Measurements from ENCODE around the gene EPC1.
A peak's percentile ranks its signal among the peaks of the same experiment; 100 is the strongest.
"Not testable (repeated sequence)": the region's sequence is repeated elsewhere in the genome, so short reads cannot be mapped to it uniquely, and the experiment has no call there.

Gene EPC1

DNA sequence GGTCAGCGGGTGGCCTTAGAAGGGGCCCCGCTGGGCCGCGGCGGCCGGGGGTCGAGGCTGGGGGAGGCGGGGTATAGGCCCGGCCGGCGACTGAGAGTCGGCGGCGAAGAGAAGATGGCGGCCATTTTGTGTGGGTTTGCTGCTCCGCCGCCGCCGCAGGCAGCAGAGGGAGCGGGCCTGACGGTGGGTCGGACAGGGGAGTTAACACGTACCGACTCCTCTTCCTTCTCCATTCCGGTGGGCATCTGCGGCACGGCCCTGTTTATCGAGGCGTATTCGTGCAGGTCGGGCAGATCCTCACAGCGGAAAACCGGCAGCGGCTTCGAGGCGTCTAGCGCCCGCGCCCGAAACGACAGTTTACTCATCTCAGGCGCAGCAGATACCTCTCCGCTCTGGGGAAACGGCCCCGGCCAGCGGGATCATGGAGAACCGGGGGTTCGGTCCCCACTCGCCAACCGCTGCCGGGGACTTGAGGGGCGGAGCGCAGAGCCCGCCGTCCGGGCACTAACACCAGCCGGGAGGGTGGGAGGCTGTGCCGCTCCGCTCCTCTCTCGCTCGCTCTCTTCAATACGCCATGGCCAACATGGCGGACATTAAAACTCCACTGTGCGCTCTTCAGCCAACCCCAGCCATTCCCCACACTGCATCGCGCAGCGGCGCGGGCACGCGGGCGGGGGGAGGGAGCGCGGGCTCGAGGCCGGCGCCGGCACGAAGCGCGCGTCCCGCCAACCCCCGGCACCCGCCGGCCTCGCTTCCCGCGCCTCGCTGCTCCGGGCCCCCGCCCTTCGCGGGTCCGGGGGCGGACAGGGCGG is at the start of gene EPC1:
Gene EPC1, minus strand, starts transcription at position 608 of the 812 bp plus-strand sequence. Its CDS starts 243 bp downstream, at position 365.
- no peak for FAIRE-seq

- no peak for FAIRE-seq
Measured at GRCh38 chr10:32393911-32394310, 47.0 kb upstream of the EPC1 start.

GRCh38 chr10:32392284-32392683 is 45.3 kb upstream of the EPC1 start:
- FAIRE-seq = not testable (repeated sequence)

DNA sequence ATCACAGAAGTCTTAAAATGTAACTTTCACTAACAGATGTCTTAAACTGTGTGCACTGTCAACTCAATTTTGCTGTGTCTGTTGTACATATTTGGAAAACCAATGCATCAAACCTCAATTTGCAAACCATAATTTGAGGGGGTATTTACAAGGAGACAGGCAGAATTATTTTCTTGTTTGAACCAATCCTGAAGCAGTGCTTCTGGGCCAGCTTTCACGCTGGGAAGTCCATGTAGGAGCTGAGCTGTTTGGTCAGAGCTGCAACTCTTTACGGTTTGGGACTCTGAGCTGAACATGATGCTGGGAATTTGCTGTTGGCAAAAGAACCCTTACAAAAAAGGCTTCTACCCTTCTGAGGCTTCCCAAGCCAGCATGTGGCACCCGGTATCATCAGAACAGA is 43.2 kb upstream of the EPC1 start:
- no peak for FAIRE-seq

DNA sequence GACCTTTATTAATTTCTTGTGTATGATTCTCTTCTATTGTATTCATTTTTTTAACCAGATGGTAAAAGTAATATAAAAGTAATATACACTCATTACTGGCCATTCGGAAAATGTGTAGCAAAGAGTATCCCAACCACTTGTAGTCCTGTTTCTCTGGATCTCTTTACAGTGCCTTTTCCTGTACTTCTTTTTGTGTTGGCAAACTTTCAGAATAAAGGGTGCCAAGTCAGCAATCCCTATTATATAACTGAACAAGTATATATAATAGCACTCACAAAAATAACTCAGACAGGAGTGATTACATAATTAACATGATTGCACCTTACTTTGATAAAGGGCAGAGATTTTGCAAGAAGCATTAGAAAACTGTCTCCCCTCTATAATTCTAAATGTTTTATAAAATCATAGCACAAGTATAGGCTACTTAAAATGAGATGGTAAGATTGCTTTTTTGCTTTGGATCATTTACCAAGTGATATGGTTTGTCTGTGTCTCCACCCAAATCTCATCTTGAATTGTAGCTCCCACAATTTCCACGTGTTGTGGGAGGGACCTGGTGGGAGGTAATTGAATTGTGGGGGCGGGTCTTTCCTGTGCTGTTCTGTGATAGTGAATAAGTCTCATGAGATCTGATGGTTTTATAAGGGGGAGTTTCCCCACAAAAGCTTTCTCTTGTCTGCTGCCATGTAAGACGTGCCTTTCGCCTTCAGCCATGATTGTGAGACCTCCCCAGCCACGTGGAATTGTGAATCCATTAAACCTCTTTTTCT is 41.5 kb upstream of the EPC1 start:
- FAIRE-seq = no peak

DNA sequence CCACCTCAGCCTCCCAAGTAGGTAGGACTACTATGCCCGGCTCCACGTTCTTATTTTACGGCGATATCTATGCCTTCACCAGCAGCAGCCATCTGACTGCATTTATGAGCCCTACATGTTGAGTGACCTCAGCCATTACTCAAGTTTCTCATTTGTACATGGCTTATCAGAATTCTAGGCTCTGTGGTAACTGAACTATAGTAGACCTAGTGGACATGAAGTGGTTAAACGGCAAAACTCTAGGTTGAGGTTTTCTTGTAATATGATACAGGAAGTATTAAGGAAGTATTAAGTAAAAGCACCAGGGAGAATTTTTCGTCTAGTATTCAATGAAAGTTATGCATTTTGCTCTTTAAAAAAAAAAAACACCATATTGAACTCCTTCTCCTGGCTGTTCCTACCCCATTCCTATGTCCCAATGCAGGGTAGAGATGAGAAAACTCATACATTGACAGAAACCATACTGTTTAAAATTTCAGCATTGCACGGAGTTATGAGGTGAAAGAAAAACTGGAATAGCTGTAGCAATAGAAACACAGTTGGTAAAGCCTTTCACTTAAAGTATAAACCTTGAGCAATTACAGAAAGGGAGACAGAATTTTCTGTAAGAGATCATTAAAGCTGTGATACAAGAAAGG is 39.8 kb upstream of the EPC1 start:
- FAIRE-seq = no peak

DNA sequence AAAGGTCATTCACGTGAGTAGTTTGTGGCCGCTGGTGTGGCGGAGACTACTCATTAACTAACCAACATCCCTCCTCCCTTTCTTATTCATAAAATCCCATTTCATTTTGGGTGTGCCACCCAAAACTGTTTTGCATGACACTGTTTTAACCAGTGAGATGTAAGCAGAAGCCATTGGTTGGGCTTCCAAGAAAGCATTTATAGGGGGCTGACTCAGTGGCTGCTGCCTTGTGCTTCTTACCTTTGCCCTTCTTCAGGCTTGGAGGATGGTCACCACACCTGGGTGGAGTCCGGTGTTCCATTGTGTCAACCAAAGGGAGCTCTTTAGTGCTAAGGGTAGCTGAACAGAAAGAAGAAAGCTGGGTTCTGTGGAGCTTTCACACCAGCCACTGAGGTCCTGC is 37.2 kb upstream of the EPC1 start:
- FAIRE-seq = no peak

GRCh38 chr10:32381165-32381564 is 34.2 kb upstream of the EPC1 start:
- no peak for FAIRE-seq

DNA sequence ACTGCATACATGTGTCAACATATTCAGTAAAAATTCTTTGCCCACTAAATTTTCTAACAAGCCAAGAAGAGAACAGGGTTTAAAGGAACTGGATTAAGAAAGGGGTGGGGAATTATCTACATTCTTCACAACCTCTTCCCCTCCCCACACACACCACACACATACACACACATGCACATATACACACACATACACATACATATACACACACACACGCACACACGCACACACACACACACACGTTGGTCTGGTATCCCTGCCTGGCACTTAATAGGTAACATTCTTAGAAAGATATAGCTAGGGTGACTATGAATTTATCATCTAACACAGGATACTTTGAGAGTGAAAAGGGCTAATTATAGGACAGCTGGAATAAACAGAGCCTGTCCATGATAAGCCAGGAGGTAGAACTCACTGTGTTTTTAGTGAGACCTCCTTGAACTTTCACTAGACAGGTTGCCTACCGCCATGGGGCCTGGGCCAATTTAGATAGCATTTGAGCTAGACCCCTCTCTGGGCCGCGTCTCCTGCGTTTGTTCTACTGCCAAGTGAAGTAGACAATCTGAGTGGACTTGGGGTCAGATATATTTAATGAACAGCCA is 33.1 kb upstream of the EPC1 start:
- FAIRE-seq = no peak

GRCh38 chr10:32379318-32379949 is 32.5 kb upstream of the EPC1 start:
- FAIRE-seq = peak; percentile 91

DNA sequence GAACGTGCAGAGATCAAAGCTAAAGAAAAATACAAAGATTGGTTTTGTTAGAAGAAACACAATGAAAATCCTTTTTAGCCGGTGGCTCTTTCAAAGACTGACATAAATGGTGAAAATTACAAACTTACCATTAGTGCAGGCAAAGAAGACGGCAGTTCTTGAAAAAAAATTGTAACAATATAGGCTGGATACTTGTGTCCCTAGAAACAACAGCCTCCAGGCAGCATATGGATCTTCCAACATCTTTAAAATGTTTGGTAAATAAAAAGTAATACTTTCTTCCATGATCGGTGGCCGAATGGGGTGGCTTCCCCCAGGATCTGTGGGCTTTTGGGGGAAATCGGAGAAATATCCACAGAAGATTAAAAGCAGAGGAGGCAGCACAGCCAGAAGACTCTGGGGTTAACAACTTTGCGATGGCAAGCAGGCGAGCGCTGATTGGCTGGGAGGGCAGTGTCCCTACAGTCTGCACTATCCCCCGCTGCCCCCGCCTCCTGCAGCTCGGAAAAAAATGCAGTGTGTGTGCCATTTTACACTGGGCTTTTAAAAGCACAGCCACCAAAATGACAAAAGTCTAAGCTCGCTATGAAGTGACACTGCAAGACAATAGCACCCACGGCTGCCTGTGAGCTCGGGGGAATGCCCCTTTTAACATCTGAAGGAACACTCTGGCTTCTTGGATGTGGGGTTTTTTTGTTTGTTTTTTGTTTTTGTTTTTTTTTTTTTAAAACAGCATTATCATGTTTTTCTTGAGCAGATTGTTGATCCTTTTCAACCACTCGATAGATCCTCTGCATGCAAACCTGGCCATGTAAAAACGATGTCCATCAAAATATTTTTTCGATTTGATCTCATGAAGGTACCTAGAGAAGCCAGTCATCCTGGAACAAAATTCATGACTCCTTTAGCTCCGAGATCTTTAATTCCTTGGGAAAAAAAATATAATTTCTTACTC is 31.7 kb upstream of the EPC1 start:
- FAIRE-seq = peak; percentile 77

GRCh38 chr10:32377458-32378259 is 30.7 kb upstream of the EPC1 start:
- FAIRE-seq = peak; percentile 87

DNA sequence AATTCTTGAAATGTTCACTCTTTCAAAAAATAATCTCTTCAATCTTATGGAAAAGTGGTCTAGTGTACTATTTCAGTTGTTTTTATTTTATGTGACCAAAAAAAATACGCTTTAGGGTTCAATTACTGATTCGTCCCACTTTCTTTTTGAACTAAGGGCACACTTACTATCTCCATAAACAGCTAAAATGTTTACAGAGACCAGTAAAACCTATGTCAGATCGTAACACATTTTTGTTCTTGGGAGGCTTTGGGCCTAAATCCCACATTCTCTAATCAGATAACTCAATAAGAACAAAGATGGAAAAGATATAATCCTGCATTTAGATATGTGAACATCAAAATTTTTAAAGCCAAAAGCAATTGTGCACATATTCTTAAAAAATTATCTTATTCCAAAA is 29.8 kb upstream of the EPC1 start:
- no peak for FAIRE-seq

GRCh38 chr10:32376097-32376496 is 29.1 kb upstream of the EPC1 start:
- FAIRE-seq = no peak

DNA sequence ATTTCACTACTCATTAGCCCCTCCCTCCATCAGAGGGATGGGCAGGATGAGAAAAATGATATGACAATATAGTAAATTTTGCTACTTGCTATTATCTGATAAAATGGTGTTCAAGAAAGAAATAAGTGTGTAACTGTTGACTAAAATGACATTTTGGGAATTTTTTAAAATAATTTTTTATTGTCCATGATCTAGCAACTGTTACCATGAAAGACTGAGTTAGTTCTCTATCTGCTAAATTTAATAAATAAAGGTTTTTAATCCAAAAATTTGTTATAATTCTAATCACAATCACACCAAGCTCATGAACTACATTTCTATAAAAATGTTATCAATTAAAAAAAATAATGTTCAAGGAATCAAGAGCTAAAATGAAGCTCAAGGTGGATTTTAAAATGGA is 28.7 kb upstream of the EPC1 start:
- peak; percentile 86 for FAIRE-seq

GRCh38 chr10:32374605-32375004 is 27.6 kb upstream of the EPC1 start:
- peak; percentile 65 for FAIRE-seq

GRCh38 chr10:32373496-32373895 is 26.5 kb upstream of the EPC1 start:
- no peak for FAIRE-seq

DNA sequence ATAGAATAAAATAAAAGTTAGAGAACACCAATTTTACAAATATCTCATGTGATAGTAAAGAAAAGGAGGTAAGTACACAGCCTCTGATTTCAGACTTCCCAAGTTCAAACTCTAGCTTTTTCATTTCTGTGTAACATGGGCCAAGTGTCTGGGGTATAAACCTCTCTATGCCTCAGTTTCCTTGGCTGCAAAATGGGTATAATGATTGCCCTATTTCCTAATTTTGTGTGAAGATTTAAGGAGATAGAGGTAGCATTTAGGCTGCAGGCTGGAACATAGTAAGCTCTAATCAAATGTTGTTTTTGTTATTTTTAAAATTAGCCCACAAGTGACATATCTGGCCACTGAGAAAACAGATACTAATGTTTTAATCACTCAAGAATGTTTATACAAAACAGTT is 26.1 kb upstream of the EPC1 start:
- no peak for FAIRE-seq

DNA sequence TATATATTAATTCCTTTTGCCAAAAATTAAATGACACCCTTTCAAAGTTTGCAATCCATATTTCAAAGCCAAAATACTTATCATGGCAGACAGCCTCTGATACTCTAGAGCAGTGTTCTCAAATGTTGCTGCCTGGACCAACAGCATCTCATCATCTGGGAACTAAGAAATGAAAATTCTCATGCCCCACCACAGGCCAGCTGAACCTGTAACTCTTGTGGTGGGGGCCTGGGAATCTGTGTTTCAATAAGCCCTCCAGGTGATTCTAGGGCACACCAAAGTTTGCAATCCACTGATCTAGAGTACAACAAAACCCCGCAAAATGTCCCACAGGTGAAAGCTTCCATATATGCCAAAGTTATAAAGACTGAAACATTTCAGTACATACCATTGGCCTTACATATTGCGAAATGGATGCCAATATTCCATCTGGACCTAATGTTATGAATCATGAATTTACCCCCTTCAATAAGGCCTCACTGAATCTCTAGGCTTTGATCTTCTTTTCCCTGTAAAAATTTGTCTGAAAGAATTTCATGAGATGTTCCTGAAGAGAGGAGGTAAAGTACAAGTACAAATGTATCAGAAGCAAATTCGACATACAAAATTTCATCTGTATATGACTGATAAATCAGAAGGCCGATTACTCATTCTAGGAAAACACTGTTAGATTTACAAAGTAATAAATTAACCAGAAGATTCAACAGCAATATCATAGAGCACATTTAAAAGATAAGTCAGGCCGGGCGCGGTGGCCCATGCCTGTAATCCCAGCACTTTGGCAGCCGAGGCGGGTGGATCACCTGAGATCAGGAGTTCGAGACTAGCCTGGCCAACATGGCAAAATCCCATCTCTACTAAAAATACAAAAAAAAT is 25.3 kb upstream of the EPC1 start:
- no peak for FAIRE-seq

DNA sequence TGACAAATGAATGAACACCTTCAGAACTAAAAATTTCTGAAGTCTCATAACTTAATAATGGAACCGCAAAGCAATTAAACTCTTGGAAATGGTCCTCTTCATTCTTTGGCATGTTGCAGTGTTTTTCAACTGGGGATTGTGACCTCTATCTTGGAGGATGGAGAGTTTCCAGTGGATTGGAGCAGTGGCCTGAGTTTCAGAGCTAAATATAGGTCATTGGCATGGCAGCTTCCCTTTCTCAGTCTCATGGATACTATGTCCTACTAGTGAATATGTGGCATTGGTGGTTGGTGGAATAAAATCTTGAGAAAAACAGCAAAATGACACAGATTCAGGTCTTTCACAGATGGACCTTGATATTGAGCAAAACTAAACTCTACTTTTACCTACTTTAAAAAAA is 24.1 kb upstream of the EPC1 start:
- no peak for FAIRE-seq
